Natural killer cell (primary cell): ENCODE results near the gene E2F4. TPM values are rescaled to one million over a fixed set of nuclear protein-coding genes. Genes with fewer than 3 reads are reported as not detected.

Experiments
- ATAC-seq, 3 donors: fragments of 150-1000 bp in 2 of 3; fragments of 200-7000 bp in 1 of 3; cut with Tn5 transposase; 1 replicate in 1 of 3; 2 replicates in 2 of 3; pipeline ENCODE4 v1.10.0; 2021; ENCODE audit warnings: mild to moderate bottlenecking in 2 of 3, moderate library complexity in 2 of 3
- DNase-seq, 2 donors: peaks; one replicate each; pipeline versions ENCODE4 v3.0.0 to v3.0.0-alpha.2; 2013 to 2021; ENCODE audit warnings: mixed read lengths in 1 of 2
- H3K27ac ChIP-seq: one replicate; pipeline ENCODE4 v1.5.1; 2013; ENCODE audit warnings: mild to moderate bottlenecking, low read length
- H3K27me3 ChIP-seq: one replicate; pipeline ENCODE4 v1.6.1; 2013; ENCODE audit warnings: low read length; ENCODE audit not compliant: control insufficient read depth, insufficient read depth
- H3K36me3 ChIP-seq: one replicate; pipeline ENCODE4 v1.6.1; 2013; ENCODE audit warnings: low read length; ENCODE audit not compliant: control insufficient read depth, insufficient read depth
- H3K4me1 ChIP-seq: one replicate; pipeline ENCODE4 v1.6.1; 2013; ENCODE audit warnings: low read length; ENCODE audit not compliant: control insufficient read depth, insufficient read depth
- H3K4me3 ChIP-seq: one replicate; pipeline ENCODE4 v1.5.1; 2013; ENCODE audit warnings: low read length
- H3K9me3 ChIP-seq: one replicate; pipeline ENCODE4 v1.6.1; 2013; ENCODE audit warnings: low read length; ENCODE audit not compliant: control insufficient read depth, insufficient read depth
- H3K27ac Mint-ChIP-seq, 2 donors: one replicate each; pipeline ENCODE4 v1.8.0; 2022; ENCODE audit warnings: mild to moderate bottlenecking in 2 of 2, mixed read lengths in 2 of 2, moderate library complexity in 1 of 2
- H3K27me3 Mint-ChIP-seq, 2 donors: one replicate each; pipeline ENCODE4 v1.8.0; 2022; ENCODE audit warnings: low read depth in 2 of 2, mixed read lengths in 2 of 2
- H3K36me3 Mint-ChIP-seq: one replicate; pipeline ENCODE4 v1.8.0; 2022; ENCODE audit warnings: mixed read lengths
- H3K4me1 Mint-ChIP-seq, 2 donors: one replicate each; pipeline ENCODE4 v1.8.0; 2022; ENCODE audit warnings: mixed read lengths in 2 of 2
- H3K4me3 Mint-ChIP-seq: one replicate; pipeline ENCODE4 v1.8.0; 2022; ENCODE audit warnings: mild to moderate bottlenecking, moderate library complexity, mixed read lengths
- H3K9me3 Mint-ChIP-seq, 2 donors: one replicate each; pipeline ENCODE4 v1.8.0; 2022; ENCODE audit warnings: mixed read lengths in 2 of 2
- CTCF ChIP-seq: fragments of 200-600 bp; IDR thresholded peaks from one replicate; pipeline ENCODE4 v1.8.0; 2022; ENCODE audit warnings: antibody characterized with exemption
- WGBS: methylation state at CpG from one replicate; pipeline ENCODE4 v1.1.7; 2013; ENCODE audit warnings: missing lambda C conversion rate; ENCODE audit not compliant: insufficient coverage; 5-methylcytosine and 5-hydroxymethylcytosine counted together
- intact Hi-C: fragments of 100-400 bp; cut with micrococcal nuclease; formaldehyde crosslinking; loops from one replicate; pipeline ENCODE4 v1.14.2; 2022
- total RNA-seq, 4 donors: library from RNA; stranded (reverse); fragments of 120-200 nt in 1 of 4; gene quantifications; one replicate each; pipeline versions ENCODE4 v1.2.3 to v1.2.4, GENCODE V29; 2013 to 2022

E2F4 gene
- total RNA-seq, 3 donors from 2014 or later (not counting 1 experiment from before 2014, with no cell fraction given): 57.6 to 91.7 (median 74.5) TPM

DNA sequence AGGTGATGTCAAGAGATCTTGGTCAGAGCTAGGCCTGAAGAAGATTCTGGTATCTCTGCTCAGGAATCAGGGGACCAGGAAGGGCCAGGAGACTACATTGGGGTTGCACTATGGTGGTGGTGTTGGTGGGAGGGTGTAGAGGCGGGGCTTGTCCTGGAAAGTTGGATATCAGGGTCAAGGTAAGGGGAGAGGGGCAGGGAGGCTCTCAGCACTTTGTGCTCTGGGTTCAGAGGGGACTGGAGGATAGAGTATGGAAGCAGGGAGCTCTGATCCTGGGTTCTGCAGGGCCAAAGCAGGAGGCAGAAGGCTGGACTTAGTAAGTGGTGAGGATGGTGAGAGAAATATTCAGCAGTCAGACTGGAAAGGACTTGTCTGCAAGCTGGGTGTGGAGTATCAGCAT, 18.6 kb upstream of the E2F4 start:
- Histone ChIP-seq H3K27me3 (peaks cover 30% of the 10 kb centered on the region), H3K9me3 (no peaks in the 10 kb centered on the region), H3K27ac (no peak overlapping the region), H3K4me3 (no peak overlapping the region), H3K4me1 (peaks cover 51% of the 10 kb centered on the region), H3K36me3 (no peaks in the 10 kb centered on the region)
- TF ChIP-seq CTCF: no peak
- intact Hi-C loops: no loop called here
- no peak for DNase-seq
- no peaks in the 10 kb centered on the region for H3K36me3 Mint-ChIP-seq
- H3K4me1 Mint-ChIP-seq: peaks cover 36 to 62% of the 10 kb centered on the region in 2 donors
- H3K27ac Mint-ChIP-seq: peak overlapping the region in 1 of 2 donors; percentile 89
- peak overlapping the region; percentile 87 for H3K4me3 Mint-ChIP-seq
- WGBS: 96% methylated on average over 1 of the region's 1 CpG
- ATAC-seq: no peak
- H3K27me3 Mint-ChIP-seq: peaks cover 23 to 25% of the 10 kb centered on the region in 2 donors
- no peaks in the 10 kb centered on the region for H3K9me3 Mint-ChIP-seq

- ATAC-seq (peak; percentile 78 to 84 (median 80)), DNase-seq (peak; percentile 59 to 81)
- no peak for TF ChIP-seq CTCF
- Mint-ChIP-seq H3K27me3 (peaks cover 19 to 25% of the 10 kb centered on the region in 2 donors), H3K27ac (peak overlapping the region in 1 of 2 donors; percentile 89), H3K9me3 (no peaks in the 10 kb centered on the region), H3K36me3 (no peaks in the 10 kb centered on the region), H3K4me1 (peaks cover 36 to 66% of the 10 kb centered on the region in 2 donors), H3K4me3 (peak overlapping the region; percentile 87)
- Histone ChIP-seq H3K4me3 (peak overlapping the region; percentile 38), H3K36me3 (no peaks in the 10 kb centered on the region), H3K27me3 (peaks cover 23% of the 10 kb centered on the region), H3K9me3 (no peaks in the 10 kb centered on the region), H3K27ac (no peak overlapping the region), H3K4me1 (peaks cover 57% of the 10 kb centered on the region)
- intact Hi-C loops: loop anchor here (2.0 kb wide), 1 partner anchor 13 kb away; no protein-coding TSS in a partner anchor
- WGBS: under 1% methylated on average over 71 of the region's 71 CpGs
Measured at GRCh38 chr16:67173808-67174705, 17.9 kb upstream of the E2F4 start.

DNA sequence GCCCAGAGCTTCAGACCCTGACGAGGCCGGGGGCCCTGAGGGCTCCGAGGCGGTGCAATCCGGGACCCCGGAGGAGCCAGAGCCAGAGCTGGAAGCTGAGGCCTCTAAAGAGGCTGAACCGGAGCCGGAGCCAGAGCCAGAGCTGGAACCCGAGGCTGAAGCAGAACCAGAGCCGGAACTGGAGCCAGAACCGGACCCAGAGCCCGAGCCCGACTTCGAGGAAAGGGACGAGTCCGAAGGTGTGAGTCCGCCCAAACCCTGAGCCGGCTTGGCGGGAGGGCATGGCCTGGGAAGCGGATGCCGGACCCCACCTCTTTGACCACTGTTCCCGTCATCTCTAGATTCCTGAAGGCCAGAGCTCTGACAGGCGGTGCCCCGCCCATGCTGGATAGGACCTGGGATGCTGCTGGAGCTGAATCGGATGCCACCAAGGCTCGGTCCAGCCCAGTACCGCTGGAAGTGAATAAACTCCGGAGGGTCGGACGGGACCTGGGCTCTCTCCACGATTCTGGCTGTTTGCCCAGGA, 17.2 kb upstream of the E2F4 start:
- peak overlapping the region; percentile 9 for H3K4me3 Mint-ChIP-seq
- intact Hi-C loops: loop anchor here (2.0 kb wide), 1 partner anchor 14 kb away; no protein-coding TSS in a partner anchor
- H3K36me3 Mint-ChIP-seq: no peaks in the 10 kb centered on the region
- H3K4me3 ChIP-seq: peak overlapping the region; percentile 38
- no peak overlapping the region for H3K27ac ChIP-seq
- no peak for TF ChIP-seq CTCF
- DNase-seq: no peak
- peaks cover 35 to 63% of the 10 kb centered on the region in 2 donors for H3K4me1 Mint-ChIP-seq
- H3K27me3 ChIP-seq: peaks cover 16% of the 10 kb centered on the region
- no peaks in the 10 kb centered on the region for H3K36me3 ChIP-seq
- no peaks in the 10 kb centered on the region for H3K9me3 ChIP-seq
- WGBS: 39% methylated on average over 31 of the region's 31 CpGs
- no peaks in the 10 kb centered on the region for H3K9me3 Mint-ChIP-seq
- peaks cover 52% of the 10 kb centered on the region for H3K4me1 ChIP-seq
- H3K27ac Mint-ChIP-seq: no peak overlapping the region
- no peak for ATAC-seq
- peaks cover 17 to 22% of the 10 kb centered on the region in 2 donors for H3K27me3 Mint-ChIP-seq
